Thoracic aorta (tissue), 2 donors: ENCODE measurements around the gene SIGLEC5. TPM values are rescaled to one million over a fixed set of nuclear protein-coding genes. Genes with fewer than 3 reads are reported as not detected.

Source experiments
- ATAC-seq: fragments of 150-250 bp; one replicate; pipeline ENCODE4 v1.8.0; 2017; ENCODE audit warnings: low read depth; ENCODE audit not compliant: insufficient number of reproducible peaks, low FRiP score
- DNase-seq: peaks from one replicate; pipeline ENCODE4 v3.0.0-alpha.2; 2020; ENCODE audit warnings: low spot score
- H3K27ac ChIP-seq, 2 donors: fragments of 200-600 bp; sonication (generic); 1 replicate in 1 of 2; 2 replicates in 1 of 2; pipeline ENCODE4 v1.5.1; 2016; ENCODE audit warnings: mild to moderate bottlenecking in 2 of 2, moderate library complexity in 2 of 2
- H3K27me3 ChIP-seq: fragments of 200-600 bp; sonication (generic); replicated peaks from 2 replicates; pipeline ENCODE4 v1.6.0; 2016; ENCODE audit warnings: mild to moderate bottlenecking; ENCODE audit not compliant: insufficient read depth
- H3K36me3 ChIP-seq: fragments of 200-600 bp; sonication (generic); one replicate; pipeline ENCODE4 v1.5.1; 2016
- H3K4me1 ChIP-seq, 2 donors: fragments of 200-600 bp; sonication (generic); 1 replicate in 1 of 2; 2 replicates in 1 of 2; pipeline versions ENCODE4 v1.5.1 to v1.6.0; 2016; ENCODE audit warnings: low read depth in 2 of 2, mild to moderate bottlenecking in 1 of 2; ENCODE audit not compliant: control insufficient read depth in 1 of 2
- H3K4me3 ChIP-seq: fragments of 200-600 bp; sonication (generic); 2 replicates; pipeline ENCODE4 v1.5.1; 2016; ENCODE audit warnings: mild to moderate bottlenecking
- H3K9me3 ChIP-seq: fragments of 200-600 bp; sonication (generic); 2 replicates; pipeline ENCODE4 v1.5.1; 2016
- CTCF ChIP-seq: fragments of 200-600 bp; sonication (generic); IDR thresholded peaks from one replicate; pipeline ENCODE4 v1.5.1; 2019; ENCODE audit warnings: antibody characterized with exemption
- total RNA-seq, 2 donors: library from RNA; depleted of rRNA; stranded (reverse); fragments of >200 nt; gene quantifications; one replicate each; pipeline versions ENCODE4 v1.1.0 to v1.2.3, GENCODE V29; 2016

The SIGLEC5 gene
- total RNA-seq, 2 donors from 2014 or later: 1.4 TPM; not detected in 1

DNA sequence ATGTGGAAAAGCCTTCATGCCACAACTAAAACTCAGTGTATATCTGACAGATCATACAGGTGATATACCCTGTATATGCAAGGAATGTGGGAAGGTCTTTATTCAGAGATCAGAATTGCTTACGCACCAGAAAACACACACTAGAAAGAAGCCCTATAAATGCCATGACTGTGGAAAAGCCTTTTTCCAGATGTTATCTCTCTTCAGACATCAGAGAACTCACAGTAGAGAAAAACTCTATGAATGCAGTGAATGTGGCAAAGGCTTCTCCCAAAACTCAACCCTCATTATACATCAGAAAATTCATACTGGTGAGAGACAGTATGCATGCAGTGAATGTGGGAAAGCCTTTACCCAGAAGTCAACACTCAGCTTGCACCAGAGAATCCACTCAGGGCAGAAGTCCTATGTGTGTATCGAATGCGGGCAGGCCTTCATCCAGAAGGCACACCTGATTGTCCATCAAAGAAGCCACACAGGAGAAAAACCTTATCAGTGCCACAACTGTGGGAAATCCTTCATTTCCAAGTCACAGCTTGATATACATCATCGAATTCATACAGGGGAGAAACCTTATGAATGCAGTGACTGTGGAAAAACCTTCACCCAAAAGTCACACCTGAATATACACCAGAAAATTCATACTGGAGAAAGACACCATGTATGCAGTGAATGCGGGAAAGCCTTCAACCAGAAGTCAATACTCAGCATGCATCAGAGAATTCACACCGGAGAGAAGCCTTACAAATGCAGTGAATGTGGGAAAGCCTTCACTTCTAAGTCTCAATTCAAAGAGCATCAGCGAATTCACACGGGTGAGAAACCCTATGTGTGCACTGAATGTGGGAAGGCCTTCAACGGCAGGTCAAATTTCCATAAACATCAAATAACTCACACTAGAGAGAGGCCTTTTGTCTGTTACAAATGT is 42.7 kb downstream of the SIGLEC5 start:
- no peak for DNase-seq
- Histone ChIP-seq H3K36me3 (peaks cover 40% of the 10 kb centered on the region), H3K4me1 (no peaks in the 10 kb centered on the region), H3K27ac (no peak overlapping the region), H3K9me3 (peaks cover 19% of the 10 kb centered on the region), H3K27me3 (no peaks in the 10 kb centered on the region), H3K4me3 (no peak overlapping the region)
- ATAC-seq: no peak
- no peak for TF ChIP-seq CTCF

DNA sequence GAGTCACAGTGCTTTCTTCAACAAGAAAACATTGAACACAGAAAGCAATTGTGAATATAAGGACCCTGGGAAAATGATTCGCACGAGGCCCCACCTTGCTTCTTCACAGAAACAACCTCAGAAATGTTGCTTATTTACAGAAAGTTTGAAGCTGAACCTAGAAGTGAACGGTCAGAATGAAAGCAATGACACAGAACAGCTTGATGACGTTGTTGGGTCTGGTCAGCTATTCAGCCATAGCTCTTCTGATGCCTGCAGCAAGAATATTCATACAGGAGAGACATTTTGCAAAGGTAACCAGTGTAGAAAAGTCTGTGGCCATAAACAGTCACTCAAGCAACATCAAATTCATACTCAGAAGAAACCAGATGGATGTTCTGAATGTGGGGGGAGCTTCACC is 43.4 kb downstream of the SIGLEC5 start:
- no peak overlapping the region for H3K27ac ChIP-seq
- H3K4me1 ChIP-seq: no peaks in the 10 kb centered on the region
- no peaks in the 10 kb centered on the region for H3K27me3 ChIP-seq
- ATAC-seq (no peak), DNase-seq (no peak)
- no peak for TF ChIP-seq CTCF
- H3K36me3 ChIP-seq: peaks cover 45% of the 10 kb centered on the region
- H3K9me3 ChIP-seq: peaks cover 19% of the 10 kb centered on the region
- H3K4me3 ChIP-seq: no peak overlapping the region

GRCh38 chr19:51586103-51586728 is 44.0 kb downstream of the SIGLEC5 start:
- H3K36me3 ChIP-seq: peaks cover 51% of the 10 kb centered on the region
- H3K4me1 ChIP-seq: no peaks in the 10 kb centered on the region
- peaks cover 19% of the 10 kb centered on the region for H3K9me3 ChIP-seq
- DNase-seq: no peak
- H3K27ac ChIP-seq: no peak overlapping the region
- TF ChIP-seq CTCF: no peak
- H3K4me3 ChIP-seq: no peak overlapping the region
- H3K27me3 ChIP-seq: no peaks in the 10 kb centered on the region
- ATAC-seq: no peak

- H3K36me3 ChIP-seq: peaks cover 30% of the 10 kb centered on the region
- no peak overlapping the region for H3K4me3 ChIP-seq
- no peaks in the 10 kb centered on the region for H3K9me3 ChIP-seq
- no peaks in the 10 kb centered on the region for H3K27me3 ChIP-seq
- ATAC-seq (no peak), DNase-seq (no peak)
- H3K27ac ChIP-seq: no peak overlapping the region
- TF ChIP-seq CTCF: no peak
- peaks cover 7 to 21% of the 10 kb centered on the region in 2 donors for H3K4me1 ChIP-seq
Measured at GRCh38 chr19:51576850-51577249, 53.4 kb downstream of the SIGLEC5 start.

DNA sequence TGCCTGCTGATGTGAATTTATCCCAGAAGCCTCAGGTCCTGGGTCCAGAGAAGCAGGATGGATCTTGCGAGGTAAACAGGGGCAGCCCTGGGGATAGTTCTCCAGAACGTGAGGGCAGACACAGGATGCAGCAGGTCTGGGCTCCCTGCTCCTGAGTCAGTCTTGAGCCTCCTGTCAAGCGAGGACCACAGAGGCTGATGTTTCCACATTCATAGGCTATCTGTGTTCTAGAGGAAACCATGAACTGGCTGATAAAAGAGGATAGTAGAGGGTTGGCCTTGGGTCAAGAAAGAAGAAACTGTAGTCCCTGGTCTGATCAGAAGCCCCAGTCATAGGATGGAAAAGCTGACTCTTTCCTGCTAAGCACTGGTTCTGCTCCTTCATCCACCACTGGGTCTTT is 56.9 kb downstream of the SIGLEC5 start:
- TF ChIP-seq CTCF: no peak
- no peaks in the 10 kb centered on the region for H3K9me3 ChIP-seq
- ATAC-seq: no peak
- no peaks in the 10 kb centered on the region for H3K27me3 ChIP-seq
- H3K4me3 ChIP-seq: no peak overlapping the region
- peaks cover 11% of the 10 kb centered on the region for H3K36me3 ChIP-seq
- H3K4me1 ChIP-seq: peaks cover 10 to 24% of the 10 kb centered on the region in 2 donors
- DNase-seq: no peak
- no peak overlapping the region for H3K27ac ChIP-seq
